ENCODE measurements around the gene GP1BA. TPM values are rescaled to one million over a fixed set of nuclear protein-coding genes. Genes with fewer than 3 reads are reported as not detected.

GP1BA gene
- total RNA-seq, 2 experiments from 2014 or later, result not detected

- POLR2A ChIA-PET, result interaction anchor here (0.9 kb wide), 1 partner anchor 9 kb away, joined by 3 read pairs; the partner anchor contains the start of gene SPAG7
Observed at GRCh38 chr17:4958102-4958501, 26.0 kb downstream of the GP1BA start.

DNA sequence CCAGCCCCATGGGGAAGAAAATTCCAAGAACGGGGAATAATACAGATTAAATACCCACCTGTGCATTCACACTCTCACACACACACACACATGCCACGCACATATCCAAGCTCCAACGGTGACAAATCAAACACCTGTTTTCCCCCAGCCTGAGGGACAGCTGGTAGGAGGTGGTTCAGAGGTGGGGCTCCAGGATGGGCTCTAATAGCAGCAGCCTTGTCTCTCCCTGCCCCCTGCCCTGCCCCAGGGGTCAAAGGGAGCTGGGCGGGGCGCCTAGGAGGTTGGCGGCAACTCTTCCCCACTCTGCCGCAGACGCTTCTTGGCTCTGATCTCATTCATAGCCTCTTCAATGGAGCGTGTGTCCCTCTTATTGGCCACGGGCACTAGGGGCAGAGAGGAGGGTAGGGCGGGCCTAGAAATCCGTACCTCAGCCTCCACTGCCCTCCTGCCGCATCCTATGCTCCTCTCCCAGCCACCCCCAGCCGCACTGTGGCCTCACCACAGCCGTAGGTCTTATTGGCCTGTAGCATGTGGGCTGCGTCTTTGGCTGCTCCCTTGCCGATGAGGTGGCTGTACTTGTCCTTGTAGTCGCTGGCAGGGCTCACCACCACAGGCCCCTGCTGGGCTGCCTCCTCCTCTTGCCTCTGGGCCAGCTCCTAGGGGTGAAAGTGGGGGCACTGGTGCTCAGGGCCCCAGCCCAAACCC is 27.3 kb downstream of the GP1BA start:
- ChIA-PET CTCF (interaction anchor here (1.2 kb wide), 1 partner anchor 50 kb away, joined by 3 read pairs; no protein-coding TSS in a partner anchor), POLR2A (no interaction called here)

More at GRCh38 chr17:4958102-4958501, 26.0 kb downstream of the GP1BA start:
- CTCF ChIA-PET, result interaction anchor here (1.7 kb wide), 1 partner anchor 27 kb away, joined by 4 read pairs; no protein-coding TSS in a partner anchor

DNA sequence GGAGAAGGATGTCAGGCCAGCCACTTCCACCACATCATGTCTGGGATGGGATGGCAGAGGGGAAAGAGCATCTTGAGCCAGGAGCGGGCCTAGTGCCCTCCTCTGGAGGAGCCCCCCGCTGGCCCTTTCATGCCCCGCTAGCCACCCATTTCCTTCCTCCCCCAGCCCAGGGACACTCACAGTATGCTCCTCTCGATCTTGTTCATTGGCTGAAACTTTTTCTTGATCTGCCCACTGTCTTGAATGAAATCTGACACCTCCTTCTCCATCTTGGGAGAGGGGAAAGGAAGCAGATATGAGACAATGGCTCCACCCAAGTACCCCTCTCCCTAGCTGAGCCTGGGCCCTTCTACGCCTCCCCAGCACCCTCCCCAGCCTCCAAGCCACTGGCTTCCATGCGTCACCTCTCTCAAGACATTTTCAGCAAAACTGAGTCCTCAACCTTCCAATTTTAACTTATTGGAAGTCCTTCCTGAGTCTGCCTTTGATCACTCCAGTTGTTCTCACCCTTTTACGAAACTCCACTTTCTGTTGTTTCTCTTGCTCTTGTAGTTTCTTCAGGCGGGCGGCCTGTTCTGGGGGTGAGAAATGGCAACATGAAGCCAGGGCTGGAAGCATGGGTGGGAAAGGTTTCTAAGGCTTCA is 28.3 kb downstream of the GP1BA start:
- POLR2A ChIA-PET, result no interaction called here
- CTCF ChIA-PET, result interaction anchor here (1.2 kb wide), 1 partner anchor 51 kb away, joined by 3 read pairs; no protein-coding TSS in a partner anchor

- ChIA-PET POLR2A (interaction anchor here (7.4 kb wide), 1 partner anchor 16 kb away, joined by 214 read pairs; the partner anchor contains the start of genes ENO3 and PFN1), CTCF (interaction anchor here (1.2 to 4.1 kb wide), 3 partner anchors 10 to 17 kb away, joined by 4 to 21 read pairs (median 6); partner anchors contain the start of gene PFN1)
Observed at GRCh38 chr17:4965311-4965986, 33.4 kb downstream of the GP1BA start.

GRCh38 chr17:4966844-4967538 is 34.9 kb downstream of the GP1BA start:
- CTCF ChIA-PET, result interaction anchor here (0.6 to 4.1 kb wide), 11 partner anchors 11 to 95 kb away, joined by 3 to 21 read pairs (median 4); partner anchors contain the start of genes C17orf107, ENO3, PFN1 and RNF167
- POLR2A ChIA-PET, result interaction anchor here (0.5 to 7.4 kb wide), 10 partner anchors 9 to 405 kb away, joined by 3 to 214 read pairs (median 4); partner anchors contain the start of genes ARRB2, CAMTA2, ENO3 and PFN1

DNA sequence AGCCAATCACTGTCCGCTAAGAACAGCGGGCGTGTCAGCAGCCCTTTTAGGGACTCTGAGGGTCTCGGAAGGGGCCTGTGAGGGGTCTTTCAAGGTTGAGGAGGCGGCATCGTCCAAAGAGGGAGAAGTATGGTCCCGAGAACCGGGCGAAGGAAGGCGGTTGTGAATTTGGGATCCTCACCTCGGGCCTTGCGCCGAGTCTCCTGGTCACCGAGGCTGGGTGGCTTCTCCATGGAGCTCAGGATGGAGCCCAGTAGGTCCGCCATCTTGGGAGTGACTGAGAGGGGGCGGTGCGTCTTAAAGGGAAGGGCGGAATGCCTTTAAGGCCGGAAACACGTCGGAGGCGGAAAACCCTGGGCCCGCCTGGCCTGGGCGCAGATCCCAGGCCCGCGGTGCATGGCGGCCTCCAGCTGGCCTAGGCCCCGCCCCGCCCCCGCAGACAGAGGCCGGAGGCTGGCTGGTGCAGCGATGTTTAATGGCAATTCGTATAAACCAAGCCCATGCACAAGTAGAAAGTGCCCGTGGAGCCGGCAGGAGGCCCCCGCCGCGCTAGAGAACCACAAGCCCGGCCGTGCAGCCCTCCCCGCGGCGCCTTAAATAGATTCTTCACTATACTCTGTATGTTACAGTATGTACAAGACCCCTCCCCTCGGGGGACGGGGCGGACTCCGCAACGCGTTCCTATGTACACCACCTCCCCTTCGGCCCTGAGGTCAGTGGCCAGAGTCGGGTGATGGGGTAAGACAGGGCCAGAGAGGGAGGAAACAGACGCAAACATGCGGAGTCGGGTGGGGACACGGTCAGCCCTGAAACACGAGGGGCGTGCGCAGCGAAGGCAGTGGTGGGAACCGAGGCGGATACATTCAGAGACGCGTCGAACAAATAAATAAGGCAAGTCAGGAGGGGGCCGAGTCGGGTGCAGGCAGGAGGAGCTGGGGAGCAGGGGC is 35.7 kb downstream of the GP1BA start, which contains the start of gene SPAG7:
Gene SPAG7 (minus strand): TSS at position 279 of the 947 bp plus-strand sequence. CDS start 13 bp downstream, at position 266.
- POLR2A ChIA-PET, result interaction anchor here (0.5 to 7.4 kb wide), 12 partner anchors 10 to 406 kb away, joined by 3 to 214 read pairs (median 4); partner anchors contain the start of genes ARRB2, CAMTA2, ENO3 and PFN1
- CTCF ChIA-PET, result interaction anchor here (0.7 to 4.1 kb wide), 10 partner anchors 13 to 95 kb away, joined by 3 to 21 read pairs (median 4); partner anchors contain the start of genes C17orf107, CAMTA2, ENO3 and PFN1

DNA sequence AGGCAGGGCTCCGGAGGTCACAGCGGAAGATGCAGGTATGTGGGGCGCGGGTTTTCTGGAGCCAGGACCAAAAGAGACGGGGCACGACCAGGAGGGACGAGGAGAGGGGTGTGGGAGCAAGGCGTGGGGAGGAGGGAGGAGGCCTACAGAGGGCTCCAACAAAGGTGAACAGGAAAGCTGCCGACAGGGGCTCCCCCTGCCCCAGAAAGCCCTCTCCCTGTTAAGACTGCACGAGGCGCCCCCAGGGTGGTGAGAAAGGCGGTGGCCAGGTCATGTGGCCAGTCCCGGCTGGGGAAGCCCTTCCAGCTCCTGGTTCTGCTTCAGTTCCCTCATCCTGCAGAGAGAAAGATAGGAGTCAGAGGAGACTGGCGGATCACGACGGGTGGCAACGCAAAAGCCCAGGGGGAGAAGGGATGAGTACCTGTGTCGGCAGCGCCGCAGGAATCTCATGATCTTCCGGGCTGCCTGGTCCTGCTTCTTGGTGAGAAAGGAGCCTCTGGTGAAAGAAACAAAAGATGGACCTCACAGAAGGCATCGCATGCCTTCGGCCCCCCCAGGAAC is 36.5 kb downstream of the GP1BA start:
- CTCF ChIA-PET, result interaction anchor here (0.9 to 4.1 kb wide), 7 partner anchors 12 to 94 kb away, joined by 3 to 21 read pairs (median 5); partner anchors contain the start of genes CAMTA2, PFN1, RNF167 and SLC25A11
- POLR2A ChIA-PET, result interaction anchor here (0.6 to 7.4 kb wide), 7 partner anchors 11 to 62 kb away, joined by 3 to 214 read pairs (median 5); partner anchors contain the start of genes CAMTA2, ENO3, PFN1 and RNF167

DNA sequence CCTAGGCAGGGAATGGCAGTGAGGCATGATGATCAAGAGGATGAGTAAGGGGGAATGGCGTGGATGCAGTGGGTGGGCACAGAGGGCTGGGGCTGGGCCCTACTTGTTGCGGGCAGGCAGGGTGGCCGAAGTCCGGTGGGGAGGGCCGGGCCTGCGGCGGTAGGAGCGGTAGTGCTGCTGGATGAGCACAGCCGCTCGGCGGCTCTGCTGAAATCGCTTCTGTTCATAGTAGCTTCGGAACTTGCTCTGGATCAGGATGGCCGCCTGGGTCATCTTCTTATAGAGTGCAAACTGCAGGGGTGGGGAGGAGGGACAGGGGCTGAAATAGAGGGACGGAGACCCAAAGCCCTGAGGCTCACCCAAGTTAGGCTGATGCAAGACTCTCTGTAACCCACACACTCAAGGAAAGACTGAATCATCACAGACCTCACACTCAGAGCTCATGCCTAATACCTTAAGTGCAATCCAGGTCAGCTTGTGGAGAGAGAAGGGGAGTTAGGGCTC is 37.0 kb downstream of the GP1BA start:
- CTCF ChIA-PET, result interaction anchor here (0.9 to 4.1 kb wide), 5 partner anchors 21 to 93 kb away, joined by 3 to 21 read pairs (median 5); partner anchors contain the start of genes PFN1, RNF167 and SLC25A11
- POLR2A ChIA-PET, result interaction anchor here (0.6 to 7.4 kb wide), 7 partner anchors 11 to 827 kb away, joined by 3 to 214 read pairs (median 4); partner anchors contain the start of genes CAMTA2, ENO3, PFN1 and RNF167

DNA sequence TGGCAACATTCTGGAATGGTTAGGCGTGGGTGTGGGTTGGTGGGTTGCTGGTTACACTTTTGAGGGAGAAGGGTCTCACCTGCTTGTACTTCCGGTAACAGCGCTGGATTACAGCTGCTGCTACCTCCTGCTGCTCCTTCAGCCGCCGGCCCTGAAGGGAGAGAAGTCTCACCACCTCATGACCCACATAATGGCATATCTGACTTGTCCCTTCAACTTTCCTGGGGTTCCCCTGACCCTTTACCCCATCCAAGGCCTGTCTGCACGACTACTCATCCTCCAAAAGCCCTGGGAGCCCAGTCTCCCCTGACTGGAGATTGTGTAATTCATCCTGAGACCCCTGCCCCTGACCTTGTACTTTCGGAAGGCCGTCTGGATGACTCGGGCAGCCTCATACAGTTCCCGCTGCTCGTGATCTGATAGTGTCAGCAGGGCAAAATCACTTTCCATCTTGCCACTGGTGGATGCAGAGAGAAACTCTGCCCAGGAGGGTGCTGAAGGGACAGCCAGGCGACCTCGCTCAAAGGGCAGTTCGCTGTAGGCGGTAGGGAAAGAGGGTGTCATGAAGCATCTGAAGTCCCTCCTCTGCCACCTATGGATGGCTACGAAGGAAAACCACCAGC is 37.6 kb downstream of the GP1BA start:
- CTCF ChIA-PET, result interaction anchor here (0.9 to 4.1 kb wide), 5 partner anchors 10 to 93 kb away, joined by 3 to 21 read pairs (median 4); partner anchors contain the start of gene PFN1
- POLR2A ChIA-PET, result interaction anchor here (0.6 to 7.4 kb wide), 6 partner anchors 17 to 828 kb away, joined by 3 to 214 read pairs (median 4); partner anchors contain the start of genes CAMTA2, ENO3, PFN1 and RNF167

GRCh38 chr17:4970273-4970672 is 38.2 kb downstream of the GP1BA start:
- ChIA-PET POLR2A (interaction anchor here (1.2 to 7.4 kb wide), 2 partner anchors 17 to 21 kb away, joined by 6 to 214 read pairs; partner anchors contain the start of genes CAMTA2, ENO3 and PFN1), CTCF (interaction anchor here (0.7 to 1.6 kb wide), 5 partner anchors 10 to 61 kb away, joined by 3 to 5 read pairs (median 3); partner anchors contain the start of gene PFN1)

DNA sequence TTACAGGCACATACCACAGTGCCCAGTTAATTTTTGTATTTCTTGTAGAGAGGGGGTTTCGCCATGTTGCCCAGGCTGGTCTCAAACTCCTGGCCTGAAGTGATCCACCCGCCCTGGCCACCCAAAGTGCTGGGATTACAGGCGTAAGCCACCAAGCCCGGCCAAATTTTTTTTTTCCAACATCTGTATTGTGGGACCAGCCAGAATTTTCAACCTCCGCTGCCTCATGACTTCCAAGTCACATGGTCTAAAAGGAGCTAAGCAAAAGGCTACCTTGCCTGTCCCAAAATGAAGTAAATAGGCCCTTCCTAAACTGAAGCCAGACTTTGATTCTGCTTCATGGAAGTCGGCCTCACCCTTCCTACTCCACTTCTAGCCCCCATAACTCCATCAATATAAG is 39.7 kb downstream of the GP1BA start:
- POLR2A ChIA-PET, result interaction anchor here (7.4 kb wide), 1 partner anchor 23 kb away, joined by 214 read pairs; the partner anchor contains the start of genes ENO3 and PFN1
- CTCF ChIA-PET, result interaction anchor here (0.6 to 1.6 kb wide), 3 partner anchors 9 to 14 kb away, joined by 3 to 5 read pairs (median 3); no protein-coding TSS in a partner anchor

GRCh38 chr17:4972322-4972721 is 40.2 kb downstream of the GP1BA start:
- ChIA-PET CTCF (interaction anchor here (0.5 to 1.6 kb wide), 2 partner anchors 8 to 77 kb away, joined by 3 to 5 read pairs; no protein-coding TSS in a partner anchor), POLR2A (interaction anchor here (7.4 kb wide), 1 partner anchor 23 kb away, joined by 214 read pairs; the partner anchor contains the start of genes ENO3 and PFN1)

GRCh38 chr17:4972752-4973151 is 40.7 kb downstream of the GP1BA start:
- ChIA-PET POLR2A (interaction anchor here (0.6 kb wide), 1 partner anchor 71 kb away, joined by 3 read pairs; no protein-coding TSS in a partner anchor), CTCF (interaction anchor here (0.5 to 1.3 kb wide), 3 partner anchors 15 to 77 kb away, joined by 3 to 4 read pairs (median 3); partner anchors contain the start of genes CAMTA2 and CHRNE)

GRCh38 chr17:4973256-4974114 is 41.4 kb downstream of the GP1BA start:
- POLR2A ChIA-PET, result interaction anchor here (0.6 kb wide), 1 partner anchor 72 kb away, joined by 3 read pairs; no protein-coding TSS in a partner anchor
- CTCF ChIA-PET, result interaction anchor here (1.1 to 1.3 kb wide), 3 partner anchors 14 to 75 kb away, joined by 3 to 4 read pairs (median 3); partner anchors contain the start of genes CAMTA2 and CHRNE
